ENCODE results near the gene COL2A1.

The COL2A1 gene

GRCh38 chr12:48008349-48008748 lies 4.1 kb upstream of the COL2A1 start:
- Mint-ChIP-seq H3K27ac (no peak overlapping the region), H3K9me3 (no peaks in the 10 kb centered on the region), H3K4me3 (no peak overlapping the region), H3K4me1 (peaks cover 8% of the 10 kb centered on the region), H3K36me3 (no peaks in the 10 kb centered on the region), H3K27me3 (peaks cover 68% of the 10 kb centered on the region)
- no peak for ATAC-seq

DNA sequence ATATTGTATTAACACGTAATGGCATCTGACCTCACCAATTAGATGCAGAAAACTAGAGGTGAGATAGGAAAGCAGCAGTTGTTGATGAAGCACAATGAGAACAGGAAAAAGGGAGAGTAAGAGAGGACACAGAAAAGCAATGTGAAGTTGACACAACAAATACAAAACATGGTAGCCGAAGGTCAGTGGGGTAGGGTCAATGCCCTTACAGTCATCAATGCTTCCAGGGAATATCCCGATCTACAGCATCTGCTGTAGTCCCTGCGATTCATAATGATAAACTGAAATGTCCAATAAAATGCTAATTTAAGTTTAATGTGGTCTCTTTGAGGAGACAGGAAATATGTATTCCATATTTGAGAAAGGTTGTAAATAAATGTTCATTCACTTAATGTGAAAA lies 2.9 kb upstream of the COL2A1 start:
- ATAC-seq, result no peak
- Mint-ChIP-seq H3K4me1 (peaks cover 18% of the 10 kb centered on the region), H3K36me3 (no peaks in the 10 kb centered on the region), H3K27me3 (peaks cover 80% of the 10 kb centered on the region), H3K4me3 (no peak overlapping the region), H3K9me3 (no peaks in the 10 kb centered on the region), H3K27ac (no peak overlapping the region)

GRCh38 chr12:48005750-48006021 lies 1.4 kb upstream of the COL2A1 start:
- H3K27me3 Mint-ChIP-seq, result peaks cover 85% of the 10 kb centered on the region
- peaks cover 33% of the 10 kb centered on the region for H3K4me1 Mint-ChIP-seq
- no peak for ATAC-seq
- H3K9me3 Mint-ChIP-seq, result no peaks in the 10 kb centered on the region
- no peaks in the 10 kb centered on the region for H3K36me3 Mint-ChIP-seq
- H3K27ac Mint-ChIP-seq, result no peak overlapping the region
- no peak overlapping the region for H3K4me3 Mint-ChIP-seq

GRCh38 chr12:48005001-48005749 lies 899 bp upstream of the COL2A1 start:
- Mint-ChIP-seq H3K4me3 (no peak overlapping the region), H3K9me3 (no peaks in the 10 kb centered on the region), H3K27ac (no peak overlapping the region), H3K36me3 (no peaks in the 10 kb centered on the region), H3K4me1 (peaks cover 33% of the 10 kb centered on the region), H3K27me3 (peaks cover 85% of the 10 kb centered on the region)
- ATAC-seq, result no peak

GRCh38 chr12:48003226-48004052 lies 837 bp downstream of the COL2A1 start:
- no peaks in the 10 kb centered on the region for H3K9me3 Mint-ChIP-seq
- peaks cover 33% of the 10 kb centered on the region for H3K4me1 Mint-ChIP-seq
- H3K36me3 Mint-ChIP-seq, result no peaks in the 10 kb centered on the region
- peaks cover 85% of the 10 kb centered on the region for H3K27me3 Mint-ChIP-seq
- H3K27ac Mint-ChIP-seq, result no peak overlapping the region
- H3K4me3 Mint-ChIP-seq, result peak overlapping the region; percentile 50
- no peak for ATAC-seq

DNA sequence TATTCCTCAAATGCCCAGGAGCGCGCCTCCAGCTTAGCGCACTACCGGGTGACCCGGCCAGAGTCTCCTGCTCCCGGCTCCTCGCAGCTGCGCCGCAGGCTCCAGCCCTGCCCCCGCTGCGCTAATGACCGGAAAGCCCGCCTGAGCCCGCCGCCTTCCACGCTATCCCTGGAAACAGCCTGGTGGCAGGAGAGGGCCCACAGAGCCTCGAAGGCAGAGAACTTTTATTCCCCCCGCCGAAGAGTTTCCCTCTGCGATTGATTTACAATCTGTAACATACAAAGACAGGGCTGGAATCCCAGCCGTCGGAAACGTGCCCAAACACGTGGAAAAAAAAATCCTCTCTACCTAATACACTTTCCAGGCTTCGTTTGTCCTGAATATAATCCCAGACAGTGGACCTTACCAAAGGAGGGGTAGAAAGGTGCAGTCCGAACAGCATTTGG lies 1.5 kb downstream of the COL2A1 start:
- H3K27ac Mint-ChIP-seq, result no peak overlapping the region
- peak overlapping the region; percentile 4 for H3K4me3 Mint-ChIP-seq
- no peaks in the 10 kb centered on the region for H3K36me3 Mint-ChIP-seq

DNA sequence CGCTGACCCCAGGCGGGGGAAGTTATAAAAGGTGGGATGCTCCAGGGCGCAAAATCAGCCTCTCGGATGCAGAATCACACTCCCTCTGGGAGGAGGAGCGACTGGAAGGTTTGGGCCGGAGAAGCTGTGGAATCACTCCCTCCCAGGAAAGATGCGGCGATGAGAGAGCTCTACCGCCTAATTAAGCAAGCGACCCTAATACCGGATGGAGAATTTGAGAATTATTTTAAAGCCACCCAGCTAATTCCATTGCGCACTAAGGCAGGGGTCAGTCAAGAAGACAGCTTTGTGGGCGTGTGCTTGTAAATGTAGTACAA lies 1.9 kb downstream of the COL2A1 start:
- H3K27ac Mint-ChIP-seq, result no peak overlapping the region
- H3K4me1 Mint-ChIP-seq, result peaks cover 33% of the 10 kb centered on the region
- ATAC-seq, result no peak

More for the DNA sequence above, 1.5 kb downstream of the COL2A1 start:
- H3K9me3 Mint-ChIP-seq, result no peaks in the 10 kb centered on the region
- peaks cover 33% of the 10 kb centered on the region for H3K4me1 Mint-ChIP-seq
- peaks cover 85% of the 10 kb centered on the region for H3K27me3 Mint-ChIP-seq
- ATAC-seq, result no peak

GRCh38 chr12:48001505-48002413 lies 2.5 kb downstream of the COL2A1 start:
- Mint-ChIP-seq H3K4me1 (peaks cover 33% of the 10 kb centered on the region), H3K4me3 (peak overlapping the region; percentile 62), H3K27ac (no peak overlapping the region), H3K36me3 (no peaks in the 10 kb centered on the region), H3K27me3 (peaks cover 91% of the 10 kb centered on the region), H3K9me3 (no peaks in the 10 kb centered on the region)
- no peak for ATAC-seq

More for the DNA sequence above, 1.9 kb downstream of the COL2A1 start:
- Mint-ChIP-seq H3K4me3 (peak overlapping the region; percentile 62), H3K36me3 (no peaks in the 10 kb centered on the region), H3K27me3 (peaks cover 85% of the 10 kb centered on the region), H3K9me3 (no peaks in the 10 kb centered on the region)

- no peak overlapping the region for H3K27ac Mint-ChIP-seq
- H3K36me3 Mint-ChIP-seq, result no peaks in the 10 kb centered on the region
- peaks cover 86% of the 10 kb centered on the region for H3K27me3 Mint-ChIP-seq
- ATAC-seq, result no peak
- peak overlapping the region; percentile 62 for H3K4me3 Mint-ChIP-seq
- no peaks in the 10 kb centered on the region for H3K9me3 Mint-ChIP-seq
- H3K4me1 Mint-ChIP-seq, result peaks cover 33% of the 10 kb centered on the region
These were observed 3.3 kb downstream of the COL2A1 start for GRCh38 chr12:48000878-48001504.

DNA sequence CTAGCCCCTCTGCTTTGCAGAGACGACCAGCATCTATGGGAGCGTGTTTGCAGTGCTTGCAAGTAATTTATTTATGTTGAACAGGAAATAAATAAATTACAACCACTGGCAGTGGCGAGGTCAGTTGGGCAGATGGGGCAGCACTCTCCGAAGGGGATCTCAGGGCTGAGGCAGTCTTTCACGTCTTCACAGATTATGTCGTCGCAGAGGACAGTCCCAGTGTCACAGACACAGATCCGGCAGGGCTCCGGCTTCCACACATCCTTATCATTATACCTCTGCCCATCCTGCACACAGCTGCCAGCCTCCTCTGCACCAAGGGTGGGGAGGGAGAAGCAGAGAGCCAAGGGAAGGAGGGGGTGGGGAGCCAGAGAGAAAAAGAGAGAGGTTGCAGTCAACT lies 4.5 kb downstream of the COL2A1 start:
- H3K27me3 Mint-ChIP-seq, result peaks cover 86% of the 10 kb centered on the region
- no peak overlapping the region for H3K27ac Mint-ChIP-seq
- H3K36me3 Mint-ChIP-seq, result no peaks in the 10 kb centered on the region
- H3K9me3 Mint-ChIP-seq, result no peaks in the 10 kb centered on the region
- no peak overlapping the region for H3K4me3 Mint-ChIP-seq
- no peak for ATAC-seq
- peaks cover 33% of the 10 kb centered on the region for H3K4me1 Mint-ChIP-seq

GRCh38 chr12:47997321-47997720 lies 7.0 kb downstream of the COL2A1 start:
- ATAC-seq, result no peak
- Mint-ChIP-seq H3K4me3 (no peak overlapping the region), H3K9me3 (no peaks in the 10 kb centered on the region), H3K4me1 (peaks cover 16% of the 10 kb centered on the region), H3K27me3 (peaks cover 85% of the 10 kb centered on the region), H3K36me3 (no peaks in the 10 kb centered on the region), H3K27ac (no peak overlapping the region)

GRCh38 chr12:47995981-47996401 lies 8.3 kb downstream of the COL2A1 start:
- H3K27me3 Mint-ChIP-seq, result peaks cover 71% of the 10 kb centered on the region

GRCh38 chr12:47993491-47993890 lies 10.8 kb downstream of the COL2A1 start:
- H3K4me3 Mint-ChIP-seq, result no peak overlapping the region
- no peak for ATAC-seq
- H3K4me1 Mint-ChIP-seq, result peaks cover 28% of the 10 kb centered on the region
- no peaks in the 10 kb centered on the region for H3K9me3 Mint-ChIP-seq
- H3K27me3 Mint-ChIP-seq, result peaks cover 52% of the 10 kb centered on the region
- H3K27ac Mint-ChIP-seq, result no peak overlapping the region
- H3K36me3 Mint-ChIP-seq, result no peaks in the 10 kb centered on the region

More at GRCh38 chr12:47995981-47996401, 8.3 kb downstream of the COL2A1 start:
- Mint-ChIP-seq H3K4me1 (peaks cover 8% of the 10 kb centered on the region), H3K4me3 (no peak overlapping the region), H3K27ac (no peak overlapping the region), H3K36me3 (no peaks in the 10 kb centered on the region), H3K9me3 (no peaks in the 10 kb centered on the region)
- ATAC-seq, result no peak

- Mint-ChIP-seq H3K27ac (no peak overlapping the region), H3K4me1 (peaks cover 34% of the 10 kb centered on the region), H3K4me3 (no peak overlapping the region), H3K27me3 (peaks cover 50% of the 10 kb centered on the region), H3K36me3 (no peaks in the 10 kb centered on the region), H3K9me3 (no peaks in the 10 kb centered on the region)
- no peak for ATAC-seq
These were observed 11.5 kb downstream of the COL2A1 start for GRCh38 chr12:47992776-47993175.
